AG08395 (cell line): ENCODE results near the gene KRTAP5-1.
"Not testable (repeated sequence)": the region's sequence is repeated elsewhere in the genome, so short reads cannot be mapped to it uniquely, and the experiment has no call there.

Experiments
- DNase-seq: peaks from one replicate; pipeline ENCODE4 v3.0.0; 2012; ENCODE audit warnings: mixed read lengths, low spot score

Gene KRTAP5-1

GRCh38 chr11:1601663-1602062 lies 16.6 kb upstream of the KRTAP5-1 start:
- not testable (repeated sequence) for DNase-seq

DNA sequence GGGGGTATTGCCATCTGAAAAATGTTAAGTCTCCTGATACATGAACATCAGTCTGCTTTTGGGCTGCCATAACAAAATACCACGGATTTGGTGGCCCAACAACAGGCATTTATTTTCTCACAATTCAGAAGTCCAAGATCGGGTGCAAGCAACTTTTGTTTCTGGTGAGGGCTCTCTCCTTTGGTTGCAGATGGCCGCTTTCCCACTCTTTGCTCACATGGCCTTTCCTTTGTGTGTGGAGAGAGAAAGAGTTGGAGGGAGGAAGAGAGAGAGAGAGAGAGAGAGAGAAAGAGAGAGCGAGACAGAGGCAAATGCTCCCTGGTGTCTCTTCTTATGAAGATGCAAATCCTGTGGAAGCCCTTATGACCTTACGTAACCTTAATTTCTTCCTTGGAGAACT lies 15.5 kb upstream of the KRTAP5-1 start:
- no peak for DNase-seq

- no peak for DNase-seq
Observed at GRCh38 chr11:1598816-1599215, 13.7 kb upstream of the KRTAP5-1 start.

- not testable (repeated sequence) for DNase-seq
Observed at GRCh38 chr11:1598406-1598805, 13.3 kb upstream of the KRTAP5-1 start.

- DNase-seq = no peak
Observed at GRCh38 chr11:1597994-1598380, 12.9 kb upstream of the KRTAP5-1 start, which contains the start of gene KRTAP5-2. Gene KRTAP5-2, minus strand, starts transcription at chr11:1598294. Its CDS starts 44 bp downstream, at chr11:1598250.

DNA sequence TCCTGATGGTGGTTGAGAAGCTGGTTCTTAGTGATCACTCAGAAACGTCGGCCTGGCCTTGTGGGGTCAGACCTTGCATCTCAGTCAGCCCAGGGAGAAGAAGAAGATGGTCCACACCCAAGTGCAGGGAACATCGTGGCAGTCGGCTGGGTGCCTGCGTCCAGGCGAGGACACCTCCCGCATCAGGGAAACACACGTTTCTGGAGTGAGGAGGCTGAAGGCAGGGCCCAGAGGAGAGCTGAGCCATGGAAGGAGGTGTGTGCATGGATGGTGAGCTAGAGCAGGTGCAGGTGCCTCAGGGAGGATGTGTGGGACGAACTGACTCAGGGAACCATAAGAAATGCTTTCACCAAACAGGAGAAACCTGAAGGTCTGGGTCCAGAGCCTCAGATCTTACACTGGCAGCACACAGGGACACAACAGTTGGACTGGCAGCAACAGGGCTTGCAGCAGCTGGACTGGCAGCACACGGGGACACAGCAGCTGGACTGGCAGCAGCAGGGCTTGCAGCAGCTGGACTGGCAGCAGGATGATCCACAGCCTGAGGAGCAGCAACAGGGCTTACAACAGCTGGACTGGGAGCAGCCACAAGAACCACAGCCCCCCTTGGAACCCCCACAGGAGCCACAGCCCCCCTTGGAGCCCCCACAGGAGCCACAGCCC lies 12.4 kb upstream of the KRTAP5-1 start:
- DNase-seq = no peak

GRCh38 chr11:1596576-1597121 lies 11.6 kb upstream of the KRTAP5-1 start:
- DNase-seq = not testable (repeated sequence)

DNA sequence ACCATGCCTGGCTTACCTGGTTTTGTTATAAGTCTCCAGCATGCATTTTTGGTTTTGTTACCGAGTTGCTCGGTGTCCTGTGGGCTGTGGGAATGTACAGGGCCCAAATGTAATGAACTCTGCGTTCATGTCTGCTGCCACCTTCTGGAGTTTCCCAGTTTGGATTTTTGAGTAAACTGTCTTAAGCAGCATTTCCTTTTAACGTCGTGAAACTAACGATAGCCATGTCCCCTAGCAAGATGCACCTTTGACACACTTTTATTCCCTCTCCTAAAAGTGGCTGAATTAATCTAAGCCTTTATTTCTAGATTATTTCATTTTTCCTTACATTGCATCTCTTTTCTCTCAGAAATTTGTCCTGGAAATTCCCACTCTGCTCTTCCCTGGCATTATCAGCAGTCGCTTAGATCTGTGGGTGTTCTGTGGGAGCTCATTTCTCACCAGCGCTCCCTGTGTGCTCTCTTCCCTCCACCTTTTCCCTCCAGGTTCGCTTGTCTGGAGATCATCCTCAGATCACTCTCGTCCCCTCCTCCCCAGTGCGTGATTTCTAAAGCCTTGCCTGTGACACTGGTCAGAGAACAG lies 11.0 kb upstream of the KRTAP5-1 start:
- DNase-seq = not testable (repeated sequence)

DNA sequence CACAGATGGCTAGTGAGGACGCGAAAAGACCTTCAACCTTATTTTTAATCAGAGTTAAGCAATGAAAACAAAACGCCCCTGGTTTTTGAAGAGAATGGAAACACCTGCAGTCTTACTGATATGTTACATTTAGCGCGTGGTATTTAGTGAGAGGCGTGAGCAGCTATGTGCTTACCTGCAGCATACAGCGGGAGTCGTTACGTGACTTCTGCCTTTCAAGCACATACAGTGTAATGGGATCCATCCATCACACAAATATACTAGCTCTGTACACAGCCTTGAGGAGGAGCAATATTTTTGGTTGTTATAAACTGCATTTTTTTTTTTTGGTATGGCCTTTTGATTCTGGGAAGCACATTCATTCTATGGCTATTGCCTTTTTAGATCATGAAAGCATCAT lies 7.5 kb upstream of the KRTAP5-1 start:
- no peak for DNase-seq

DNA sequence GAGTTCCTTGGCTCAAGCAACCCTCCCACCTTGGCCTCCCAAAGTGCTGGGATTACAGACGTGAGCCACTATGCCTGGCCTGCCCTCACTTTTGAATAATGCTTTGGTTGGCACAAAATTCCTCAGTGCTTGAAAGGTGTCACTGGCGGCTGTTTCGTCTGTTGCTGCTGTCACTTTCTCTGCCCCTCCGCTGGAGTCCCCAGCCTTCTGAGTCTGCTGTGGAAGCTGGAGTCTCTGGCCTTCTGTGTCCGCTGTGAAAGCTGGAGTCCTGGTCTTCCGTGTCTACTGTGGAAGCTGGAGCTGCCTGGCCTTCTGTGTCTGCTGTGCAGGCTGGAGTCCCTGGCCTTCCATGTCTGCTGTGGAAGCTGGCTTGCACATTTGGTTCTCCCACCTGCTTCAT lies 4.9 kb upstream of the KRTAP5-1 start:
- DNase-seq = no peak

GRCh38 chr11:1589191-1589963 lies 4.3 kb upstream of the KRTAP5-1 start:
- DNase-seq = not testable (repeated sequence)

- no peak for DNase-seq
Observed at GRCh38 chr11:1586699-1587098, 1.6 kb upstream of the KRTAP5-1 start.

DNA sequence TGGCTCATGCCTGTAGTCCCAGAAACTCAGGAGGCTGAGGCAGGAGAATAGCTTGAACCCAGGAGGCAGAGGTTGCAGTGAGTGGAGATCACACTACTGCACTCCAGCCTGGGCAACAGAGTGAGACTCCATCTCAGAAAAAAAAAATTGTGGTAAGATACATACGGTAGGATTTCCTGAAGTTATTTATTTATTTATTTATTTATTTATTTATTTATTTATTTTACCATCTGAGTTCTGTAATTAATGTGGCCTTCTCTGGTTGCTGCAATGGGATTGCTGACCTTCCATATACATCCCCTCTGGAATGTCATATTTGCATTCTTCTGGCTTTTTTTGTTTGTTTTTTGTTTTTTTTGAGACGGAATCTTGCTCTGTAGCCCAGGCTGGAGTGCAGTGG lies 2.2 kb downstream of the KRTAP5-1 start:
- DNase-seq = not testable (repeated sequence)

DNA sequence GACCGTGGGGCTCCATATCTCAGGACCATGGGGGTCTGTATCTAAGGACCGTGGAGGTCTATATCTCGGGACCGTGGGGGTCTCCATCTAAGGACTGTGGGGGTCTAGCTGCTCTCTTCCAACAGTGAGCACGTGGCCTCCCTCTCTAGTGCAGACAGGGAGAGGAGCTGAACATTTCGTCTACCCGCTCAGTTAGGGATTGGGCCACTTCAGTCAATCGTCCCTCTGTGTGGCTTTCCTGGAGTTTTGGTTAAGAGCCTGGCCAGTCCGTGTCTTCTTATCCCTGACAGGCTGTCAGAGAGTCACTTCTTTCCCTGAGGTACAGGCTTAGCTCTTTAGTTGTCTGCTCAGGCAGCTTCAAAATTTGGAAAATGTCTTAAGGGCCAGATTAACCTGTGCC lies 3.1 kb downstream of the KRTAP5-1 start:
- DNase-seq = no peak

DNA sequence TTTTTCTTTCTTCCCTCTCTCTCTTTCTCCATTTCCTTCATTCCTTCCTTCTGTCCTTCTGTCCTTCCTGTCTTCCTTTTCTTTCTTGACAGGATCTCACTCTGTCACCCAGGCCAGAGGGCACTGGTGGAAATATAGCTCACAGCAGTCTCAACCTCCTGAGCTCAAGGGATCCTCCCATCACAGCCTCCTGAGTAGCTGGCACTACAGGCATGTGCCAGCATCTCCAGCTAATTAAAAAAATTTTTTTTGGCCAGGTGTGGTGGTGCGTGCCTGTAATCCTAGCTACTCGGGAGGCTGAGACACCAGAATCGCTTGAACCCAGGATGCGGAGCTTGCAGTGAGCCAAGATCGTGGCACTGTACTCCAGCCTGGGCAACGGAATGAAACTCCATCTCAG lies 8.3 kb downstream of the KRTAP5-1 start:
- DNase-seq = no peak

DNA sequence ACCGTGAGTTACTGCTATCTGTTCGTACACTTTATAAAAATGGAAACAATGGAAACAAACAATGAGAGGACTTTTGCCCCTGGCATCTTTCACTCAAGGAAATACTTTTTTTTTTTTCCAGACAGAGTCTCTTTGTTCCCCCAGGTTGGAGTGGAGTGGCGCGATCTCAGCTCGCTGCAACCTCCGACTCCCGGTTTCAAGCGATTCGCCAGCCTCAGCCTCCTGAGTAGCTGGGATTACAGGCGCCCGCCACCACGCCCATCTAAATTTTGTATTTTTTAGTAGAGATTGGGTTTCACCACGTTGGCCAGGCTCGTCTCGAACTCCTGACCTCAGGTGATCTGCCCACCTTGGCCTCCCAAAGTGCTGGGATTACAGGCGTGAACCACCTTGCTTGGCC lies 9.3 kb downstream of the KRTAP5-1 start:
- not testable (repeated sequence) for DNase-seq

DNA sequence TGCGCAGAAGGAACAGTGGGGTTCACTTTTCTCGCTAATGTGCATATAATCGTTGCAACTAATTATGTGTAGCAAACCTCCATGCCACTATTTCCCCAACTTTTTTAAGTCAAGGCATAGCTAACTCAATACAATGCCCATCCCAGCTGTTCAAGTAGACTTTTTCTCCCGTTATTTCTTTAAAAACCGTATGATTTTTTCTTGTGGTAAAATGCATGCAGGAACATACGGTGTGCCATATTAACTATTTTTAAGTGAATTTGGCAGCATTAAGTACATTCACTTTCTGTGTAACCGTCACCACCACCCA lies 10.2 kb downstream of the KRTAP5-1 start:
- no peak for DNase-seq

DNA sequence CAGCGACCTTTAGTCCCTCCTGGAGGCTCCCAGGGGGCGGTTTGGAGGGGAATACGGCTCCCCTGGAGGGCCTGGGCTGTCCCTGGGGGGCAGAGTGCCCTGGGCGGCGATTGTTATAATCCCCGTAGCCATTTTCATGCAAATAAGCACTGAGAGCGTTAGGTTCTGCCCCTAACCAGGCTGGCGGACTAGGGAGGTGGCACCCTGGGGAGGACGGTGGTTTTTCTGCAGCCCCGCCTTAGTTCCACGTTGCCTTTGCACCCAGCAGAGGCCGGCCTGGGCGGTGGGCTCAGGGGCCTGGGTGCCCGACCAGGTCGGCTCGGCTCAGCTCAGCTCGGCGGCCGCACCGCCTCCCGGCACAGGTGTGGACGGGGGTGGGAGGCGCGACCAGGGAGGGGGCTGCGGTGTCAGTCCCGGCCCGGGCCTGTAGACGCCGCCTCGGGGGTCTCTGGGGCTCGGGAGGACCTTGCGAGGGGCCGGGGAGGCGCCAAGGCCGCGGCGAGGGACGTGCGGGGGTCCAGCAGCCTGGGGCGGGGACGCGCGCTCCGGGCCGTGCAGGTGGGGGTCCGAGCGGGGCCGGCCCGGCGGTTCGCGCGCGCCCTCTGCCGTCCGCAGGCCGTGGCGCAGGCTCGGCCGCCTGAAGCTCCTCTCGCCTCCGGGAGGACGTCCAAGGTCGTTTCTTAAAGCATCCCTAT lies 10.7 kb downstream of the KRTAP5-1 start:
- peak; percentile 76 for DNase-seq

DNA sequence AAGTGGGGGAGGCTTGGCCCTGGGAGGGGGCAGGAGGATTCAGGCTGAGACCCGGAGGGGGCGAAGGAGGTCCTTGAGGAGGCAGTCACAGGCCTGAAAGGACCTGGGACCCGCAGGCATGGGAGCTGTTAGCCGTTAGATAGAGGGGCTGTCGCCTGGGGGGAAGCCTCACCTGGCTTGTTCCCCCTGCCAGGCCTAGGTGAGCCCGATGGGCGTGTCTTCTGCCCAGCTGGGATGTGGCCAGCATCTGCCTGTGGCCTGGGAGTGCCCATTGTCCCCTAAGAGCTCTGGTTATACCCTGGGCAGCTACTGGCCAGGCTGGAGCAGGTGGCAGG lies 11.2 kb downstream of the KRTAP5-1 start:
- DNase-seq = no peak

GRCh38 chr11:1573077-1573902 lies 11.8 kb downstream of the KRTAP5-1 start:
- no peak for DNase-seq

DNA sequence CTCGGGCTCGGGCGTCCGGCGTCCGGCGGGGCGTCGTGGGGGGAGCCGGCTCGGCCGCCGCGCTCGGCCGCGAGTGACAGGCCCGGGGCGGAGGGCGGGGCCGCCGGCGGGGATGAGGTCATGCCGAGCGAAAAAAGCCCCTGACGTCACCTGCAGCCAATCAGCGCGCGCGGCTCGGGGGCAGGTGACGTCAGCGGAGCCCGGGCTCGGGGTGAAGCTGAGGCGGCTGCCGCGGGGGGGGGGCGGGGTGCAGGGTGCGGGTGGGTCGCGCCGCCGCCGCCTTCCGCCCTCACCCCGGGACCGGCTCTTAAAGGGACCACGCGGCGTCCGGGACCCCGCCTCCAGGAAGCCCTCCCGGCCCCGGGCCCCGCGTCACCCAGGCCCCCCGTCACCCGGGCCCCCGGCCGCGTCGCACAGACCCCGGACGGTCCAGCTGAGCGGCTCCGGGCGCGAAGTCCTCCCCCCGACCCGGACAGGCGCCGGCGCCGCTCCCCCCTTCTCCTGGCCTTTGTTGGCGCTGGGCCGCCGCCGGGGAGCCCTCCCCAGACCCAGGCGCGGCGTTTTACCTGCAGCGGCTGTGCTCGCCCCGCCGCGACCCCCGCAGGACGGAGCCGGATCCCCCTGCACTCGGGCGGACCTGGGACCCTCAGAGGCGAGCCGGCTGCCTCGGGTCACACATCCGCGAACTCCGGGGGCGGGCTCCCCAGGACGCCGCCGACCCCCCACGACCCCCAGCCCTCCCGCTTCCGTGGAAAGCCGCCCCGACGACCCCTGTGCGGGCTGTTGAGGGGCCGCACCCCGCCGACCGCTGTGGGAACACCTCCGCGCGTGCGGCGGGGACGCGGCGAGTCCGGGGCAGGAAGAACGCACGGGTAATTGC lies 12.6 kb downstream of the KRTAP5-1 start, which contains the start of gene DUSP8:
DUSP8 (minus strand) TSS at position 75 of the 880 bp plus-strand sequence. CDS start 6,445 bp downstream, outside the sequence.
- DNase-seq = peak; percentile 97
